ENCODE data around the gene CKAP5. TPM values are rescaled to one million over a fixed set of nuclear protein-coding genes. Genes with fewer than 3 reads are reported as not detected.

The CKAP5 gene
- total RNA-seq, 1 experiment from 2014 or later = 166 TPM

DNA sequence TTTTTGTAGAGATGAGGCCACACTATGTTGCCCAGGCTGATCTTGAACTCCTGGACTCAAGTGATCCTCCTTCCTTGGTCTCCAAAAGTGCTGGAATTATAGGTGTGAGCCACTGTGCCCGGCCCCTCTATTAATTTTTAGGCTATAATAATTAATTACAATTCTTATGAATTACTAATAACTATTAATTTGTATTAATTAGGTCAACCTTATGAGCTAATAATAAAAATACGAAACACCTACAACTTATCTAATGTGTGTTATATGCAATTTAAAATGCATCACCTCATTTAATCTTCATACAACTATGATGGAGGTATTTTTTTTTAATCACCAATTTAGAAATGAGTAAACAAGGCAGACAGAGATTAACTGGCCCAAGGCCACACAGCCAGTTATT lies 46.0 kb upstream of the CKAP5 start:
- no peak overlapping the region for H2AFZ ChIP-seq (ENCODE audit: low read depth, low read length, poor library complexity, severe bottlenecking)
- ChIA-PET RAD21 (ENCODE audit: low non-redundant PET in 1 of 2, low total read pairs in 2 of 2, uncharacterized antibody in 2 of 2, unreplicated experiment in 2 of 2) (no interaction called here), CTCF (interaction anchor here (2.9 kb wide), 1 partner anchor 261 kb away, joined by 16 read pairs; no protein-coding TSS in a partner anchor), POLR2A (interaction anchor here (0.7 kb wide), 1 partner anchor 21 kb away, joined by 3 read pairs; no protein-coding TSS in a partner anchor)
- H3K9me3 ChIP-seq (ENCODE audit: control insufficient read depth in 1 of 2, insufficient read depth in 1 of 2, low read depth in 1 of 2, low read length in 2 of 2) = no peaks in the 10 kb centered on the region
- intact Hi-C loops (cut with micrococcal nuclease) = no loop called here
- BruUV-seq (replicated peaks) = no TSS peak
- TF ChIP-seq ZFX (IDR thresholded peaks at IDR 0.05) (no peak), ELF1 (IDR thresholded peaks at IDR 0.05; ENCODE audit: borderline replicate concordance, low read depth) (no peak), EZH2 (IDR thresholded peaks at IDR 0.05) (no peak), SRF (IDR thresholded peaks at IDR 0.05; ENCODE audit: low read depth) (no peak), EZH2phosphoT487 (IDR thresholded peaks at IDR 0.05; ENCODE audit: borderline replicate concordance) (no peak), MAX (IDR thresholded peaks at IDR 0.05) (no peak), JUND (IDR thresholded peaks at IDR 0.05) (no peak), SP1 (IDR thresholded peaks at IDR 0.05; ENCODE audit: low read depth) (no peak), CBX3 (IDR thresholded peaks at IDR 0.05; ENCODE audit: low read depth) (no peak), ATF3 (IDR thresholded peaks at IDR 0.05) (no peak), CEBPB (IDR thresholded peaks at IDR 0.05; ENCODE audit: low read depth) (no peak), EGR1 (IDR thresholded peaks at IDR 0.05; ENCODE audit: low read depth) (no peak), RAD21 (IDR thresholded peaks at IDR 0.05; ENCODE audit: low read depth) (no peak), ZNF274 (IDR thresholded peaks at IDR 0.05; ENCODE audit: low read depth, low read length) (no peak), POLR2A (IDR thresholded peaks at IDR 0.05; ENCODE audit: borderline replicate concordance, extremely low read depth, insufficient read depth, insufficient read length) (no peak), YY1 (IDR thresholded peaks at IDR 0.05; ENCODE audit: extremely low read depth, insufficient replicate concordance, low read depth, low read length) (no peak), SIN3A (IDR thresholded peaks at IDR 0.05; ENCODE audit: low read depth) (no peak), TCF7L2 (IDR thresholded peaks at IDR 0.05; ENCODE audit: borderline replicate concordance, extremely low read depth, insufficient read depth, insufficient read length) (no peak)
- TF ChIP-seq, protein P1, sequence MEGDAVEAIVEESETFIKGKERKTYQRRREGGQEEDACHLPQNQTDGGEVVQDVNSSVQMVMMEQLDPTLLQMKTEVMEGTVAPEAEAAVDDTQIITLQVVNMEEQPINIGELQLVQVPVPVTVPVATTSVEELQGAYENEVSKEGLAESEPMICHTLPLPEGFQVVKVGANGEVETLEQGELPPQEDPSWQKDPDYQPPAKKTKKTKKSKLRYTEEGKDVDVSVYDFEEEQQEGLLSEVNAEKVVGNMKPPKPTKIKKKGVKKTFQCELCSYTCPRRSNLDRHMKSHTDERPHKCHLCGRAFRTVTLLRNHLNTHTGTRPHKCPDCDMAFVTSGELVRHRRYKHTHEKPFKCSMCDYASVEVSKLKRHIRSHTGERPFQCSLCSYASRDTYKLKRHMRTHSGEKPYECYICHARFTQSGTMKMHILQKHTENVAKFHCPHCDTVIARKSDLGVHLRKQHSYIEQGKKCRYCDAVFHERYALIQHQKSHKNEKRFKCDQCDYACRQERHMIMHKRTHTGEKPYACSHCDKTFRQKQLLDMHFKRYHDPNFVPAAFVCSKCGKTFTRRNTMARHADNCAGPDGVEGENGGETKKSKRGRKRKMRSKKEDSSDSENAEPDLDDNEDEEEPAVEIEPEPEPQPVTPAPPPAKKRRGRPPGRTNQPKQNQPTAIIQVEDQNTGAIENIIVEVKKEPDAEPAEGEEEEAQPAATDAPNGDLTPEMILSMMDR (IDR thresholded peaks at IDR 0.05 in 2 of 3, conservative IDR thresholded peaks at IDR 0.05 in 1 of 3; ENCODE audit: borderline replicate concordance in 1 of 3, insufficient read depth in 1 of 3, low read depth in 2 of 3, low read length in 2 of 3) = no peak
- TF ChIP-seq, protein P2, sequence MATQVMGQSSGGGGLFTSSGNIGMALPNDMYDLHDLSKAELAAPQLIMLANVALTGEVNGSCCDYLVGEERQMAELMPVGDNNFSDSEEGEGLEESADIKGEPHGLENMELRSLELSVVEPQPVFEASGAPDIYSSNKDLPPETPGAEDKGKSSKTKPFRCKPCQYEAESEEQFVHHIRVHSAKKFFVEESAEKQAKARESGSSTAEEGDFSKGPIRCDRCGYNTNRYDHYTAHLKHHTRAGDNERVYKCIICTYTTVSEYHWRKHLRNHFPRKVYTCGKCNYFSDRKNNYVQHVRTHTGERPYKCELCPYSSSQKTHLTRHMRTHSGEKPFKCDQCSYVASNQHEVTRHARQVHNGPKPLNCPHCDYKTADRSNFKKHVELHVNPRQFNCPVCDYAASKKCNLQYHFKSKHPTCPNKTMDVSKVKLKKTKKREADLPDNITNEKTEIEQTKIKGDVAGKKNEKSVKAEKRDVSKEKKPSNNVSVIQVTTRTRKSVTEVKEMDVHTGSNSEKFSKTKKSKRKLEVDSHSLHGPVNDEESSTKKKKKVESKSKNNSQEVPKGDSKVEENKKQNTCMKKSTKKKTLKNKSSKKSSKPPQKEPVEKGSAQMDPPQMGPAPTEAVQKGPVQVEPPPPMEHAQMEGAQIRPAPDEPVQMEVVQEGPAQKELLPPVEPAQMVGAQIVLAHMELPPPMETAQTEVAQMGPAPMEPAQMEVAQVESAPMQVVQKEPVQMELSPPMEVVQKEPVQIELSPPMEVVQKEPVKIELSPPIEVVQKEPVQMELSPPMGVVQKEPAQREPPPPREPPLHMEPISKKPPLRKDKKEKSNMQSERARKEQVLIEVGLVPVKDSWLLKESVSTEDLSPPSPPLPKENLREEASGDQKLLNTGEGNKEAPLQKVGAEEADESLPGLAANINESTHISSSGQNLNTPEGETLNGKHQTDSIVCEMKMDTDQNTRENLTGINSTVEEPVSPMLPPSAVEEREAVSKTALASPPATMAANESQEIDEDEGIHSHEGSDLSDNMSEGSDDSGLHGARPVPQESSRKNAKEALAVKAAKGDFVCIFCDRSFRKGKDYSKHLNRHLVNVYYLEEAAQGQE (IDR thresholded peaks at IDR 0.05; ENCODE audit: low read depth) = no peak
- H3K36me3 ChIP-seq (ENCODE audit: control insufficient read depth in 1 of 2, insufficient read depth in 2 of 2, low read length in 2 of 2) = 0 out of 4 replicates have a peak, but pooled peaks cover 0 to 5% of the 10 kb centered on the region in 2 experiments
- no peaks in the 10 kb centered on the region for H3K4me1 ChIP-seq (ENCODE audit: control insufficient read depth in 1 of 2, insufficient read depth in 2 of 2, low read length in 2 of 2)
- H3K4me2 ChIP-seq (ENCODE audit: low read length) = no peak overlapping the region
- H4K20me1 ChIP-seq (ENCODE audit: insufficient read depth) = no peaks in the 10 kb centered on the region
- no peak for ATAC-seq
- H3K27me3 ChIP-seq (ENCODE audit: insufficient read depth, low read length) = no peaks in the 10 kb centered on the region
- DNase-seq (ENCODE audit: low read depth, low spot score) = no peak
- no peak overlapping the region for H3K27ac ChIP-seq (ENCODE audit: low read depth, low read length)
- no peak overlapping the region for H3K4me3 ChIP-seq (replicated peaks in 1 of 2; ENCODE audit: low read depth in 1 of 2, low read length in 2 of 2)
- H3K9me2 ChIP-seq (ENCODE audit: insufficient read depth) = no peaks in the 10 kb centered on the region
- no peaks in the 10 kb centered on the region for H3K79me2 ChIP-seq (ENCODE audit: insufficient read depth, low read length)
- H3K9ac ChIP-seq (ENCODE audit: low read length) = no peak overlapping the region
